ENCODE measurements around the gene ATP9A. TPM values are rescaled to one million over a fixed set of nuclear protein-coding genes. Genes with fewer than 3 reads are reported as not detected.

ATP9A gene
- total RNA-seq, 4 donors from 2014 or later, result 17.6 to 28.2 (median 19.5) TPM

GRCh38 chr20:51631953-51632352 lies 136.2 kb downstream of the ATP9A start:
- no peak for DNase-seq
- H3K4me3 ChIP-seq, result no peak overlapping the region
- H3K4me1 ChIP-seq, result peaks cover 13 to 46% (median 31%) of the 10 kb centered on the region in 3 donors
- H3K36me3 ChIP-seq, result peaks cover 0 to 34% (median 0%) of the 10 kb centered on the region in 3 donors
- H3K27ac ChIP-seq, result peak overlapping the region; percentile 37 to 87 (median 84)
- no peak for TF ChIP-seq POLR2A (IDR thresholded peaks at IDR 0.05)
- TF ChIP-seq CTCF (IDR thresholded peaks at IDR 0.05), result no peak
- intact Hi-C loops (cut with DNase I), result no loop called here
- no peaks in the 10 kb centered on the region for H3K9me3 ChIP-seq
- no peaks in the 10 kb centered on the region for H3K27me3 ChIP-seq
- WGBS, 2 donors, result 85 to 96% methylated on average over 5 to 6 of the region's 6 CpGs

- WGBS, 2 donors, result 9 to 18% methylated on average over 18 to 20 of the region's 21 CpGs
- H3K27ac ChIP-seq, result peak overlapping the region; percentile 37 to 87 (median 84)
- H3K4me3 ChIP-seq, result peak overlapping the region in 1 of 4 donors; percentile 44
- no peak for TF ChIP-seq POLR2A (IDR thresholded peaks at IDR 0.05)
- no peak for TF ChIP-seq CTCF (IDR thresholded peaks at IDR 0.05)
- H3K36me3 ChIP-seq, result peaks cover 0 to 29% (median 0%) of the 10 kb centered on the region in 3 donors
- no peaks in the 10 kb centered on the region for H3K9me3 ChIP-seq
- intact Hi-C loops (cut with DNase I), result no loop called here
- H3K4me1 ChIP-seq, result peaks cover 13 to 46% (median 31%) of the 10 kb centered on the region in 3 donors
- no peaks in the 10 kb centered on the region for H3K27me3 ChIP-seq
- no peak for DNase-seq
These were observed 136.9 kb downstream of the ATP9A start for GRCh38 chr20:51631011-51631950.

- intact Hi-C loops (cut with DNase I), result no loop called here
- Histone ChIP-seq H3K9me3 (no peaks in the 10 kb centered on the region), H3K27ac (peak overlapping the region in 3 of 4 donors; percentile 81 to 87 (median 87)), H3K36me3 (peaks cover 0 to 34% (median 0%) of the 10 kb centered on the region in 3 donors), H3K4me1 (peaks cover 13 to 46% (median 31%) of the 10 kb centered on the region in 3 donors), H3K4me3 (no peak overlapping the region), H3K27me3 (no peaks in the 10 kb centered on the region)
- no peak for DNase-seq
- 50 to 89% methylated on average over 2 of the region's 3 CpGs for WGBS, 2 donors
- TF ChIP-seq CTCF (IDR thresholded peaks at IDR 0.05) (no peak), POLR2A (IDR thresholded peaks at IDR 0.05) (no peak)
These were observed 138.7 kb downstream of the ATP9A start for GRCh38 chr20:51629399-51630058.

GRCh38 chr20:51628533-51629398 lies 139.4 kb downstream of the ATP9A start:
- 62 to 92% methylated on average over 7 to 8 of the region's 8 CpGs for WGBS, 2 donors
- Histone ChIP-seq H3K4me1 (peaks cover 13 to 46% (median 31%) of the 10 kb centered on the region in 3 donors), H3K9me3 (no peaks in the 10 kb centered on the region), H3K27me3 (no peaks in the 10 kb centered on the region), H3K36me3 (peaks cover 0 to 38% (median 0%) of the 10 kb centered on the region in 3 donors), H3K4me3 (no peak overlapping the region), H3K27ac (peak overlapping the region in 2 of 4 donors; percentile 87)
- intact Hi-C loops (cut with DNase I), result no loop called here
- DNase-seq, result no peak
- TF ChIP-seq CTCF (IDR thresholded peaks at IDR 0.05), result no peak
- TF ChIP-seq POLR2A (IDR thresholded peaks at IDR 0.05), result no peak
